Psoas muscle (tissue), 8 donors: ENCODE results near the gene OBP2B. TPM values are rescaled to one million over a fixed set of nuclear protein-coding genes. Genes with fewer than 3 reads are reported as not detected.

Source experiments
- ATAC-seq, 4 donors: fragments of 200-7000 bp; cut with Tn5 transposase; one replicate each; pipeline ENCODE4 v1.9.1; 2020; ENCODE audit warnings: moderate library complexity in 3 of 4, mild to moderate bottlenecking in 2 of 4
- DNase-seq, 2 donors: peaks; one replicate each; pipeline ENCODE4 v3.0.0-alpha.2; 2020
- H3K27ac ChIP-seq: fragments of 200-600 bp; one replicate; pipeline ENCODE4 v1.8.0; 2022
- H3K27me3 ChIP-seq, 3 donors: fragments of 200-600 bp in 1 of 3; one replicate each; pipeline versions ENCODE4 v1.6.1 to v1.8.0; 2013 to 2022; ENCODE audit warnings: low read length in 2 of 3, mild to moderate bottlenecking in 2 of 3, moderate library complexity in 1 of 3; ENCODE audit not compliant: insufficient read depth in 3 of 3
- H3K36me3 ChIP-seq, 2 donors: fragments of 200-600 bp in 1 of 2; one replicate each; pipeline versions ENCODE4 v1.6.1 to v1.8.0; 2013 to 2022; ENCODE audit warnings: low read depth in 1 of 2, mild to moderate bottlenecking in 1 of 2, moderate library complexity in 1 of 2; ENCODE audit not compliant: insufficient read depth in 1 of 2
- H3K4me1 ChIP-seq: fragments of 200-600 bp; one replicate; pipeline ENCODE4 v1.8.0; 2022
- H3K4me3 ChIP-seq: fragments of 200-600 bp; one replicate; pipeline ENCODE4 v1.8.0; 2022; ENCODE audit warnings: mild to moderate bottlenecking
- H3K9me3 ChIP-seq: fragments of 200-600 bp; one replicate; pipeline ENCODE4 v1.8.0; 2022
- CTCF ChIP-seq: fragments of 200-600 bp; IDR thresholded peaks from one replicate; pipeline ENCODE4 v1.8.0; 2022; ENCODE audit warnings: antibody characterized with exemption
- WGBS, 3 donors: extraction: QIAGEN DNeasy Blood & Tissue Kit; methylation state at CpG; one replicate each; pipeline versions ENCODE4 v1.1.6 to v1.1.7; 2013; 5-methylcytosine and 5-hydroxymethylcytosine counted together
- intact Hi-C, 2 donors: fragments of 100-400 bp; cut with DNase I; formaldehyde crosslinking; loops; one replicate each; pipeline versions ENCODE4 v1.11.0 to v1.14.2; 2022
- polyA plus RNA-seq, 3 donors: library from polyadenylated mRNA; stranded (reverse); fragments of 200-250 nt; gene quantifications; one replicate each; pipeline ENCODE4 v1.2.3, GENCODE V29; 2013
- total RNA-seq, 4 donors: library from RNA; stranded (reverse); fragmentation: NEBNext Ultra II Directional in 2 of 4; extraction: Animal tissue kit (Norgen Biotek cat#: 25700) in 2 of 4; gene quantifications; one replicate each; pipeline versions ENCODE4 v1.2.1 to v1.2.4, GENCODE V29; 2021 to 2023
- donor health status: healthy with polysubstance abuse.
- donor health status: DM: no; HTN: no; CAD: no; lungs with moderate emphysema.
- donor health status: Bipolar disorder and iron deficiency.
- donor health status: healthy.
- donor health status: DM: yes; HTN: yes; CAD: no.
- donor health status: DM: no; HTN: no; CAD: no.
- donor health status: DM: no; HTN: no; CAD: no.
- donor health status: DM: yes; HTN: yes; CAD: no.

The OBP2B gene
- total and polyA plus RNA-seq, 7 donors = not detected

- Histone ChIP-seq H3K4me1 (no peaks in the 10 kb centered on the region), H3K27me3 (peaks cover 0 to 46% (median 6%) of the 10 kb centered on the region in 3 donors), H3K4me3 (no peak overlapping the region), H3K36me3 (no peaks in the 10 kb centered on the region), H3K9me3 (no peaks in the 10 kb centered on the region), H3K27ac (no peak overlapping the region)
- 83 to 85% (median 84%) methylated on average over 17 of the region's 17 CpGs for WGBS, 3 donors
- no peak for ATAC-seq
- DNase-seq = no peak
- TF ChIP-seq CTCF = no peak
- intact Hi-C loops = no loop called here
These were observed 8.4 kb downstream of the OBP2B start for GRCh38 chr9:133200631-133201030.

GRCh38 chr9:133199648-133200321 is 9.3 kb downstream of the OBP2B start:
- TF ChIP-seq CTCF = peak; percentile 13
- Histone ChIP-seq H3K9me3 (peaks cover 6% of the 10 kb centered on the region), H3K36me3 (no peaks in the 10 kb centered on the region), H3K4me1 (no peaks in the 10 kb centered on the region), H3K27ac (peak overlapping the region; percentile 58), H3K4me3 (peak overlapping the region; percentile 56), H3K27me3 (peaks cover 0 to 45% (median 6%) of the 10 kb centered on the region in 3 donors)
- 23 to 35% (median 30%) methylated on average over 43 to 44 of the region's 44 CpGs for WGBS, 3 donors
- ATAC-seq (peak in 2 of 4 donors; percentile 40 to 66), DNase-seq (peak; percentile 57 to 76)
- intact Hi-C loops = no loop called here

GRCh38 chr9:133195029-133195428 is 14.0 kb downstream of the OBP2B start:
- peaks cover 0 to 35% (median 2%) of the 10 kb centered on the region in 3 donors for H3K27me3 ChIP-seq
- H3K27ac ChIP-seq = no peak overlapping the region
- H3K4me1 ChIP-seq = no peaks in the 10 kb centered on the region
- H3K4me3 ChIP-seq = no peak overlapping the region
- no peak for TF ChIP-seq CTCF
- H3K9me3 ChIP-seq = peaks cover 7% of the 10 kb centered on the region
- intact Hi-C loops = no loop called here
- DNase-seq = no peak
- H3K36me3 ChIP-seq = no peaks in the 10 kb centered on the region
- ATAC-seq = no peak

GRCh38 chr9:133194597-133194996 is 14.5 kb downstream of the OBP2B start:
- no peak overlapping the region for H3K4me3 ChIP-seq

More at GRCh38 chr9:133194597-133194996, 14.5 kb downstream of the OBP2B start:
- no peak for TF ChIP-seq CTCF
- Histone ChIP-seq H3K36me3 (no peaks in the 10 kb centered on the region), H3K9me3 (peaks cover 7% of the 10 kb centered on the region), H3K27me3 (peaks cover 0 to 35% (median under 1%) of the 10 kb centered on the region in 3 donors), H3K4me1 (no peaks in the 10 kb centered on the region), H3K27ac (no peak overlapping the region)
- ATAC-seq (no peak), DNase-seq (no peak)
- intact Hi-C loops = no loop called here
- 81 to 87% (median 84%) methylated on average over 4 of the region's 4 CpGs for WGBS, 3 donors
